DOHH2 (cell line): Measurements from ENCODE around the gene CRY1.

Source experiments
- EZH2phosphoT487 ChIP-seq: fragments of 200-600 bp; sonication (generic); IDR thresholded peaks from 2 replicates; pipeline ENCODE4 v1.6.1; 2017; ENCODE audit warnings: borderline replicate concordance, mild to moderate bottlenecking, antibody characterized with exemption, low read length, moderate library complexity, mixed read lengths
- TF ChIP-seq, protein P1 (sequence below): fragments of 200-600 bp; sonication (generic); IDR thresholded peaks from one replicate; pipeline ENCODE4 v1.5.1; 2014; ENCODE audit warnings: antibody characterized with exemption, mild to moderate bottlenecking, low read depth, low read length; ENCODE audit not compliant: poor library complexity, severe bottlenecking

DNA sequence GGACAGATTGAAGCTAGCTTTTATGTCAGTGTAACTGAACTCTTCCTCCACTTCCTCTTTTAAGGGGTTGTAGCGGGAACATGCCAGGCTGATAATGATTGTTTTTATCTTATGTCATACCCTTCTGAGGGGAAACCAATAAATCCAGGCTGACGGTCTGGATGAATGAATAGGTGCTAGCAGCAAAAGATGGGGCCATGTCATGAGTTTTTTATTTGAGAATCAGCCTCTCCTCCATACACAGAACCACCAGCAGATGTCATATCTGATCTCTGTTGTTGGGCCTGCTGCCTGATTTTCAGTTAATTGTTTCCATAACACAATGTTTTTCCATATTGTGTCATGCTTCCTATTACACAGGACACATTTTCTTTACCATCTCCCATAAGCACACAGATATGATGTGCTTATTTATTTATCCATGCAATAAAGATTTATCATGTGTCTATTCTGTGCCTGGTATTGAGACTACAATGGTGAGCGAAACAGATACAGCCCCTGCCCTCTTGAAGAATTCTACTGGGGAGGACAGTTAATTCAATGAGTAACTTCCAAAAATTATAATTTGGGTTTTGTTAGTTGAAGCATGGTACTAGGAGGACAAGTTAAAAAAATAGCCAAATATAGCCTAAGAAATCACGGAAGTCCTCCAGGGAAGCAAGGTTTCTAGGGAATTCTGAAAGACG lies 33.6 kb upstream of the CRY1 start:
- TF ChIP-seq, protein P1, sequence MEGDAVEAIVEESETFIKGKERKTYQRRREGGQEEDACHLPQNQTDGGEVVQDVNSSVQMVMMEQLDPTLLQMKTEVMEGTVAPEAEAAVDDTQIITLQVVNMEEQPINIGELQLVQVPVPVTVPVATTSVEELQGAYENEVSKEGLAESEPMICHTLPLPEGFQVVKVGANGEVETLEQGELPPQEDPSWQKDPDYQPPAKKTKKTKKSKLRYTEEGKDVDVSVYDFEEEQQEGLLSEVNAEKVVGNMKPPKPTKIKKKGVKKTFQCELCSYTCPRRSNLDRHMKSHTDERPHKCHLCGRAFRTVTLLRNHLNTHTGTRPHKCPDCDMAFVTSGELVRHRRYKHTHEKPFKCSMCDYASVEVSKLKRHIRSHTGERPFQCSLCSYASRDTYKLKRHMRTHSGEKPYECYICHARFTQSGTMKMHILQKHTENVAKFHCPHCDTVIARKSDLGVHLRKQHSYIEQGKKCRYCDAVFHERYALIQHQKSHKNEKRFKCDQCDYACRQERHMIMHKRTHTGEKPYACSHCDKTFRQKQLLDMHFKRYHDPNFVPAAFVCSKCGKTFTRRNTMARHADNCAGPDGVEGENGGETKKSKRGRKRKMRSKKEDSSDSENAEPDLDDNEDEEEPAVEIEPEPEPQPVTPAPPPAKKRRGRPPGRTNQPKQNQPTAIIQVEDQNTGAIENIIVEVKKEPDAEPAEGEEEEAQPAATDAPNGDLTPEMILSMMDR: peak; percentile 19
- TF ChIP-seq EZH2phosphoT487: no peak
